DND-41 (cell line): ENCODE measurements around the gene RABGAP1L.

Experiments
- ATAC-seq: fragments of 200-7000 bp; cut with Tn5 transposase; 3 replicates; pipeline ENCODE4 v1.9.1; 2021; ENCODE audit warnings: low read depth; ENCODE audit not compliant: insufficient read depth
- DNase-seq: peaks from one replicate; pipeline ENCODE4 v3.0.0-alpha.2; 2020
- H2AFZ ChIP-seq: 2 replicates; pipeline ENCODE4 v1.6.0; 2012; ENCODE audit warnings: low read depth, low read length
- H3K27ac ChIP-seq: 2 replicates; pipeline ENCODE4 v1.5.1; 2012; ENCODE audit warnings: low read length, inconsistent platforms
- H3K27me3 ChIP-seq: fragments of 200-600 bp; sonication (generic); 2 replicates; pipeline ENCODE4 v1.6.0; 2012; ENCODE audit warnings: low read length, mild to moderate bottlenecking, inconsistent platforms; ENCODE audit not compliant: insufficient read depth, poor library complexity
- H3K36me3 ChIP-seq: 2 replicates; pipeline ENCODE4 v1.5.1; 2012; ENCODE audit warnings: low read length, inconsistent platforms; ENCODE audit not compliant: insufficient read depth
- H3K4me1 ChIP-seq: 2 replicates; pipeline ENCODE4 v1.5.1; 2012; ENCODE audit warnings: mild to moderate bottlenecking, low read length; ENCODE audit not compliant: insufficient read depth
- H3K4me2 ChIP-seq: 2 replicates; pipeline ENCODE4 v1.6.0; 2012; ENCODE audit warnings: mild to moderate bottlenecking, moderate library complexity, low read length, inconsistent platforms; ENCODE audit not compliant: insufficient read depth
- H3K4me3 ChIP-seq, 2 experiments: fragments of 200-600 bp in 1 of 2; shearing (Covaris generic) in 1 of 2; 2 replicates each; pipeline ENCODE4 v1.5.1; 2012 to 2016; ENCODE audit warnings: inconsistent platforms in 2 of 2, low read length in 2 of 2, mild to moderate bottlenecking in 2 of 2, low read depth in 1 of 2, moderate library complexity in 1 of 2
- H3K79me2 ChIP-seq: 2 replicates; pipeline ENCODE4 v1.6.0; 2012; ENCODE audit warnings: low read length, inconsistent platforms; ENCODE audit not compliant: insufficient read depth
- H3K9ac ChIP-seq: 2 replicates; pipeline ENCODE4 v1.6.0; 2012; ENCODE audit warnings: low read depth, mild to moderate bottlenecking, inconsistent platforms, low read length, moderate library complexity
- H3K9me3 ChIP-seq: 2 replicates; pipeline ENCODE4 v1.5.1; 2012; ENCODE audit warnings: low read length, moderate library complexity, mild to moderate bottlenecking, inconsistent platforms; ENCODE audit not compliant: insufficient read depth, severe bottlenecking
- H4K20me1 ChIP-seq: 2 replicates; pipeline ENCODE4 v1.6.0; 2012; ENCODE audit warnings: low read length; ENCODE audit not compliant: insufficient read depth
- CTCF ChIP-seq: IDR thresholded peaks from 2 replicates; pipeline ENCODE4 v1.5.1; 2012; ENCODE audit warnings: borderline replicate concordance, low read length, moderate library complexity, mild to moderate bottlenecking; ENCODE audit not compliant: poor library complexity, severe bottlenecking; ENCODE audit errors: extremely low read depth
- EZH2 ChIP-seq: IDR thresholded peaks from 3 replicates; pipeline ENCODE4 v1.6.1; 2012; ENCODE audit warnings: borderline replicate concordance, low read depth, mild to moderate bottlenecking, moderate library complexity, low read length, inconsistent platforms; ENCODE audit not compliant: severe bottlenecking

The RABGAP1L gene

GRCh38 chr1:174900317-174900716 lies 741.0 kb downstream of the RABGAP1L start:
- no peaks in the 10 kb centered on the region for H3K4me1 ChIP-seq
- DNase-seq: no peak

GRCh38 chr1:174902531-174903099 lies 743.3 kb downstream of the RABGAP1L start:
- Histone ChIP-seq H3K27me3 (no peaks in the 10 kb centered on the region), H3K4me1 (no peaks in the 10 kb centered on the region), H3K9me3 (peaks cover 3% of the 10 kb centered on the region), H3K4me3 (no peak overlapping the region), H3K4me2 (no peak overlapping the region), H2AFZ (no peak overlapping the region), H3K36me3 (no peaks in the 10 kb centered on the region), H3K27ac (no peak overlapping the region), H4K20me1 (no peaks in the 10 kb centered on the region), H3K9ac (no peak overlapping the region), H3K79me2 (no peaks in the 10 kb centered on the region)
- TF ChIP-seq CTCF: no peak
- no peak for TF ChIP-seq EZH2
- ATAC-seq (no peak), DNase-seq (no peak)

More at GRCh38 chr1:174900317-174900716, 741.0 kb downstream of the RABGAP1L start:
- Histone ChIP-seq H3K27ac (no peak overlapping the region), H3K79me2 (no peaks in the 10 kb centered on the region), H3K36me3 (no peaks in the 10 kb centered on the region), H2AFZ (no peak overlapping the region), H3K27me3 (no peaks in the 10 kb centered on the region), H3K9ac (no peak overlapping the region), H4K20me1 (no peaks in the 10 kb centered on the region), H3K9me3 (peaks cover 3% of the 10 kb centered on the region), H3K4me3 (no peak overlapping the region), H3K4me2 (no peak overlapping the region)
- ATAC-seq: no peak
- TF ChIP-seq EZH2 (no peak), CTCF (no peak)

- H3K9me3 ChIP-seq: no peaks in the 10 kb centered on the region
- no peaks in the 10 kb centered on the region for H3K27me3 ChIP-seq
- no peaks in the 10 kb centered on the region for H4K20me1 ChIP-seq
- no peaks in the 10 kb centered on the region for H3K36me3 ChIP-seq
- TF ChIP-seq CTCF: no peak
- TF ChIP-seq EZH2: no peak
- H3K4me1 ChIP-seq: no peaks in the 10 kb centered on the region
- DNase-seq: no peak
- H2AFZ ChIP-seq: no peak overlapping the region
- H3K4me2 ChIP-seq: no peak overlapping the region
- H3K27ac ChIP-seq: no peak overlapping the region
- H3K4me3 ChIP-seq: no peak overlapping the region
- no peak for ATAC-seq
- no peak overlapping the region for H3K9ac ChIP-seq
- H3K79me2 ChIP-seq: no peaks in the 10 kb centered on the region
Observed at GRCh38 chr1:174911606-174912005, 752.3 kb downstream of the RABGAP1L start.
